ENCODE results near the gene MPND. TPM values are rescaled to one million over a fixed set of nuclear protein-coding genes. Genes with fewer than 3 reads are reported as not detected.
A peak's percentile ranks its signal among the peaks of the same experiment; 100 is the strongest.

Gene MPND
- total RNA-seq, 1 experiment from 2014 or later: 24.3 TPM

- RAD21 ChIA-PET (ENCODE audit: low non-redundant PET in 1 of 2, low total read pairs in 2 of 2, uncharacterized antibody in 2 of 2, unreplicated experiment in 2 of 2): interaction anchor here in 1 of 2 experiments (0.6 kb wide), 1 partner anchor 38 kb away, joined by 4 read pairs; no protein-coding TSS in a partner anchor
- no peaks in the 10 kb centered on the region for H3K9me2 ChIP-seq (ENCODE audit: insufficient read depth)
- ATAC-seq (peak; percentile 23), DNase-seq (ENCODE audit: low read depth, low spot score) (no peak)
- TF ChIP-seq, protein P1, sequence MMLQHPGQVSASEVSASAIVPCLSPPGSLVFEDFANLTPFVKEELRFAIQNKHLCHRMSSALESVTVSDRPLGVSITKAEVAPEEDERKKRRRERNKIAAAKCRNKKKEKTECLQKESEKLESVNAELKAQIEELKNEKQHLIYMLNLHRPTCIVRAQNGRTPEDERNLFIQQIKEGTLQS (IDR thresholded peaks at IDR 0.05): no peak
- no peak for TF ChIP-seq CTCF (IDR thresholded peaks at IDR 0.05 in 2 of 3, conservative IDR thresholded peaks at IDR 0.05 in 1 of 3; ENCODE audit: borderline replicate concordance in 1 of 3, insufficient read depth in 1 of 3, low read depth in 2 of 3, low read length in 2 of 3)
- TF ChIP-seq TCF7L2 (IDR thresholded peaks at IDR 0.05; ENCODE audit: borderline replicate concordance, extremely low read depth, insufficient read depth, insufficient read length): no peak
- TF ChIP-seq FOSL1 (IDR thresholded peaks at IDR 0.05; ENCODE audit: low read depth): no peak
- no peak for TF ChIP-seq CBX3 (IDR thresholded peaks at IDR 0.05; ENCODE audit: low read depth)
- no peak for TF ChIP-seq JUND (IDR thresholded peaks at IDR 0.05)
- no peak for TF ChIP-seq ZFX (IDR thresholded peaks at IDR 0.05)
- TF ChIP-seq POLR2AphosphoS5 (IDR thresholded peaks at IDR 0.05; ENCODE audit: low read depth, low read length): no peak
- no peak for TF ChIP-seq CEBPB (IDR thresholded peaks at IDR 0.05; ENCODE audit: low read depth)
- TF ChIP-seq EGR1 (IDR thresholded peaks at IDR 0.05; ENCODE audit: low read depth): no peak
- TF ChIP-seq RAD21 (IDR thresholded peaks at IDR 0.05; ENCODE audit: low read depth): no peak
- peaks cover 5 to 11% of the 10 kb centered on the region in 2 experiments; a peak in 2 of 4 replicates for H3K36me3 ChIP-seq (ENCODE audit: control insufficient read depth in 1 of 2, insufficient read depth in 2 of 2, low read length in 2 of 2)
- no peaks in the 10 kb centered on the region for H4K20me1 ChIP-seq (ENCODE audit: insufficient read depth)
- no peaks in the 10 kb centered on the region for H3K27me3 ChIP-seq (ENCODE audit: insufficient read depth, low read length)
- H3K4me1 ChIP-seq (ENCODE audit: control insufficient read depth in 1 of 2, insufficient read depth in 2 of 2, low read length in 2 of 2): peaks cover 6 to 23% of the 10 kb centered on the region in 2 experiments; a peak in 3 of 4 replicates
- no peaks in the 10 kb centered on the region for H3K9me3 ChIP-seq (ENCODE audit: control insufficient read depth in 1 of 2, insufficient read depth in 1 of 2, low read depth in 1 of 2, low read length in 2 of 2)
- H3K4me3 ChIP-seq (replicated peaks in 1 of 2; ENCODE audit: low read depth in 1 of 2, low read length in 2 of 2): no peak overlapping the region
- CTCF ChIA-PET: interaction anchor here (0.7 to 2.1 kb wide), 2 partner anchors 9 to 94 kb away, joined by 3 to 6 read pairs; no protein-coding TSS in a partner anchor
- BruUV-seq (replicated peaks): no TSS peak
- H3K9ac ChIP-seq (ENCODE audit: low read length): no peak overlapping the region
- POLR2A ChIA-PET: no interaction called here
- H3K27ac ChIP-seq (ENCODE audit: low read depth, low read length): peak overlapping the region; percentile 47; the same call in 1 of the 2 replicates
- H3K79me2 ChIP-seq (ENCODE audit: insufficient read depth, low read length): no peaks in the 10 kb centered on the region
- H3K4me2 ChIP-seq (ENCODE audit: low read length): peak overlapping the region; percentile 17; the same call in 1 of the 2 replicates
- no peak overlapping the region for H2AFZ ChIP-seq (ENCODE audit: low read depth, low read length, poor library complexity, severe bottlenecking)
- intact Hi-C loops (cut with micrococcal nuclease): loop anchor here (5.0 kb wide), 1 partner anchor 41 kb away; the partner anchor contains the start of genes CHAF1A and SH3GL1
Measured at GRCh38 chr19:4361152-4362046, 18.0 kb downstream of the MPND start.
